Keratinocyte (primary cell): ENCODE results near the gene SMG6. TPM values are rescaled to one million over a fixed set of nuclear protein-coding genes. Genes with fewer than 3 reads are reported as not detected.
A peak's percentile ranks its signal among the peaks of the same experiment; 100 is the strongest.

Experiments used
- DNase-seq: peaks from one replicate; pipeline ENCODE4 v3.0.0-alpha.2; 2011; ENCODE audit warnings: low read depth, missing footprints, low spot score
- FAIRE-seq: peaks from 2 replicates; lab custom pipeline; 2011; peaks lifted over from hg19 to GRCh38; lab: Jason Lieb, UNC
- H2AFZ ChIP-seq: 2 replicates; pipeline ENCODE4 v1.6.0; 2012; ENCODE audit warnings: low read length, control low read depth, inconsistent platforms; ENCODE audit not compliant: control insufficient read depth
- H3K27ac ChIP-seq: 2 replicates; pipeline ENCODE4 v1.5.1; 2011; ENCODE audit warnings: low read length; ENCODE audit not compliant: control insufficient read depth, insufficient read depth
- H3K27me3 ChIP-seq: 3 replicates; pipeline ENCODE4 v1.6.0; 2011; ENCODE audit warnings: low read length; ENCODE audit not compliant: control insufficient read depth, insufficient read depth; ENCODE audit errors: extremely low read depth
- H3K36me3 ChIP-seq, 2 experiments: 2 replicates in 1 of 2; 3 replicates in 1 of 2; pipeline ENCODE4 v1.5.1; 2011; ENCODE audit warnings: low read length in 2 of 2, mild to moderate bottlenecking in 1 of 2; ENCODE audit not compliant: control insufficient read depth in 2 of 2, insufficient read depth in 2 of 2; ENCODE audit errors: extremely low read depth in 1 of 2
- H3K4me1 ChIP-seq: 3 replicates; pipeline ENCODE4 v1.5.1; 2011; ENCODE audit warnings: low read length; ENCODE audit not compliant: control insufficient read depth, insufficient read depth; ENCODE audit errors: extremely low read depth
- H3K4me2 ChIP-seq: 3 replicates; pipeline ENCODE4 v1.6.0; 2011; ENCODE audit warnings: low read depth, low read length; ENCODE audit not compliant: control insufficient read depth, insufficient read depth; ENCODE audit errors: extremely low read depth
- H3K4me3 ChIP-seq, 3 experiments: fragments of 200-600 bp in 1 of 3; sonication (generic) in 1 of 3; 2 replicates in 2 of 3; 3 replicates in 1 of 3; pipeline ENCODE4 v1.5.1; 2011 to 2016; ENCODE audit warnings: low read length in 3 of 3, mild to moderate bottlenecking in 3 of 3, control low read depth in 2 of 3, inconsistent platforms in 1 of 3, low read depth in 1 of 3, mixed read lengths in 1 of 3, mixed run types in 1 of 3, moderate library complexity in 1 of 3; ENCODE audit not compliant: control insufficient read depth in 2 of 3, insufficient read depth in 2 of 3; ENCODE audit errors: extremely low read depth in 1 of 3
- H3K79me2 ChIP-seq: 2 replicates; pipeline ENCODE4 v1.6.0; 2012; ENCODE audit warnings: low read length; ENCODE audit not compliant: control insufficient read depth, insufficient read depth
- H3K9ac ChIP-seq: 3 replicates; pipeline ENCODE4 v1.6.0; 2011; ENCODE audit warnings: low read length; ENCODE audit not compliant: control insufficient read depth, insufficient read depth; ENCODE audit errors: extremely low read depth
- H3K9me1 ChIP-seq: 3 replicates; pipeline ENCODE4 v1.6.0; 2011; ENCODE audit warnings: low read length; ENCODE audit not compliant: control insufficient read depth, insufficient read depth; ENCODE audit errors: extremely low read depth
- H3K9me3 ChIP-seq: 2 replicates; pipeline ENCODE4 v1.5.1; 2012; ENCODE audit warnings: low read depth, low read length; ENCODE audit not compliant: control insufficient read depth
- H4K20me1 ChIP-seq: 3 replicates; pipeline ENCODE4 v1.6.0; 2011; ENCODE audit warnings: low read length; ENCODE audit not compliant: control insufficient read depth, insufficient read depth; ENCODE audit errors: extremely low read depth
- CTCF ChIP-seq, 3 experiments: IDR thresholded peaks in 1 of 3; conservative IDR thresholded peaks in 1 of 3; optimal IDR thresholded peaks in 1 of 3; 2 replicates in 2 of 3; 3 replicates in 1 of 3; pipeline versions ENCODE3 to v1.5.1; 2011; ENCODE audit warnings: low read length in 3 of 3, mild to moderate bottlenecking in 3 of 3, moderate library complexity in 2 of 3, control low read depth in 1 of 3, inconsistent platforms in 1 of 3; ENCODE audit not compliant: insufficient read depth in 2 of 3; ENCODE audit errors: extremely low read depth in 1 of 3
- EZH2 ChIP-seq: IDR thresholded peaks from one replicate; pipeline ENCODE4 v1.6.1; 2012; ENCODE audit warnings: inconsistent platforms, mild to moderate bottlenecking, low read length, moderate library complexity
- dilution Hi-C: fragments of 300-500 bp; cut with MboI; formaldehyde crosslinking; loops from one replicate; pipeline ENCODE4 v1.7.0; 2020; ENCODE audit warnings: low sequenced_read_pairs; ENCODE audit not compliant: extremely low pct_ligation_motif_present
- polyA plus RNA-seq, 5 experiments: library from polyadenylated mRNA; depleted of rRNA in 3 of 5; stranded (reverse) in 3 of 5; stranded (forward) in 1 of 5; unstranded in 1 of 5; fragments of >200 nt; gene quantifications; 1 replicate in 1 of 5; 2 replicates in 3 of 5; 3 replicates in 1 of 5; pipeline versions ENCODE4 v1.2.1 to v1.2.3, GENCODE V29; 2011 to 2012; ENCODE audit warnings: missing spikeins in 2 of 5, low read depth in 1 of 5, low replicate concordance in 1 of 5

The SMG6 gene
- polyA plus RNA-seq, 1 donor (not counting 4 experiments of a cell fraction or from before 2014, with no cell fraction given) = 3.6 TPM

DNA sequence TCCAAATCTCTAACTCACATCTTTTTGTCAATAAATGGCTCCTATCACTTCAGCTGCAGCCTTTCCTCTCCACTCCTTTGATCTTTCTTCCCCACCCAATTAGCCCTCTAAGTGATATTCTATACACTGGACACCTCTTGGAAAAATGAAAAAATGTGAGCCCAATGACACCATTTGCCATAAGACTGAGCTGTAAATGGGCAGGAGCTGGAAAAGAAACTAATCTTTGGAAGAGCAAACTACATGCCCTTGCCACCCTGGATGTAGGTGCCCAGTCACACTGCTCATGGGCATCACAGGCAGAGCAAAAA is 80.0 kb downstream of the SMG6 start:
- Histone ChIP-seq H3K27ac (no peak overlapping the region), H3K27me3 (no peaks in the 10 kb centered on the region), H3K4me2 (peak overlapping the region; percentile 19), H3K9me3 (no peaks in the 10 kb centered on the region), H3K36me3 (peaks cover 0 to 3% of the 10 kb centered on the region in 2 experiments), H3K4me1 (peaks cover 40% of the 10 kb centered on the region), H3K79me2 (no peaks in the 10 kb centered on the region), H2AFZ (no peak overlapping the region), H3K9ac (no peak overlapping the region), H3K4me3 (no peak overlapping the region), H3K9me1 (no peaks in the 10 kb centered on the region), H4K20me1 (no peaks in the 10 kb centered on the region)
- dilution Hi-C loops = no loop called here
- DNase-seq = no peak
- TF ChIP-seq EZH2 (no peak), CTCF (optimal IDR thresholded peaks at IDR 0.05 in 1 of 3, IDR thresholded peaks at IDR 0.05 in 1 of 3, conservative IDR thresholded peaks at IDR 0.05 in 1 of 3; ENCODE audit: extremely low read depth in 1 of 3, insufficient read depth in 2 of 3, low read length in 3 of 3) (no peak)
- no peak for FAIRE-seq

GRCh38 chr17:2222901-2223616 is 80.5 kb downstream of the SMG6 start:
- no peak for DNase-seq

More at GRCh38 chr17:2222901-2223616, 80.5 kb downstream of the SMG6 start:
- TF ChIP-seq EZH2 (no peak), CTCF (optimal IDR thresholded peaks at IDR 0.05 in 1 of 3, IDR thresholded peaks at IDR 0.05 in 1 of 3, conservative IDR thresholded peaks at IDR 0.05 in 1 of 3; ENCODE audit: extremely low read depth in 1 of 3, insufficient read depth in 2 of 3, low read length in 3 of 3) (peak in 1 of 3 experiments; percentile 2)
- H3K4me3 ChIP-seq = no peak overlapping the region
- H4K20me1 ChIP-seq = no peaks in the 10 kb centered on the region
- no peaks in the 10 kb centered on the region for H3K27me3 ChIP-seq
- no peak overlapping the region for H2AFZ ChIP-seq
- H3K9me3 ChIP-seq = no peaks in the 10 kb centered on the region
- H3K4me1 ChIP-seq = peaks cover 43% of the 10 kb centered on the region
- H3K27ac ChIP-seq = peak overlapping the region; percentile 23
- no peaks in the 10 kb centered on the region for H3K9me1 ChIP-seq
- H3K9ac ChIP-seq = peak overlapping the region; percentile 10
- dilution Hi-C loops = no loop called here
- no peaks in the 10 kb centered on the region for H3K79me2 ChIP-seq
- H3K36me3 ChIP-seq = peaks cover 0 to 3% of the 10 kb centered on the region in 2 experiments
- H3K4me2 ChIP-seq = peak overlapping the region; percentile 3
- peak; percentile 80 for FAIRE-seq
